CD4-positive, alpha-beta T cell treated with Interleukin-17A for 4 hours (primary cell): ENCODE measurements around the gene C10orf143.

Experiments
- DNase-seq: peaks from one replicate; pipeline ENCODE4 v3.0.0-alpha.2; 2020; ENCODE audit warnings: mixed read lengths

Gene C10orf143

GRCh38 chr10:130050721-130051120, 59.9 kb downstream of the C10orf143 start:
- DNase-seq: no peak

- no peak for DNase-seq
Measured at GRCh38 chr10:130049987-130050386, 60.6 kb downstream of the C10orf143 start.

- DNase-seq: no peak
Measured at GRCh38 chr10:130049244-130049643, 61.4 kb downstream of the C10orf143 start.

GRCh38 chr10:130048081-130048480, 62.5 kb downstream of the C10orf143 start:
- DNase-seq: no peak

GRCh38 chr10:130047336-130047735, 63.3 kb downstream of the C10orf143 start:
- no peak for DNase-seq

GRCh38 chr10:130046591-130046990, 64.0 kb downstream of the C10orf143 start:
- DNase-seq: no peak

GRCh38 chr10:130045801-130046321, 64.8 kb downstream of the C10orf143 start:
- no peak for DNase-seq

GRCh38 chr10:130045091-130045652, 65.5 kb downstream of the C10orf143 start:
- no peak for DNase-seq

- no peak for DNase-seq
Measured at GRCh38 chr10:130044067-130045061, 66.3 kb downstream of the C10orf143 start.

- no peak for DNase-seq
Measured at GRCh38 chr10:130043491-130043890, 67.1 kb downstream of the C10orf143 start.

- DNase-seq: no peak
Measured at GRCh38 chr10:130042381-130042780, 68.2 kb downstream of the C10orf143 start.

- DNase-seq: no peak
Measured at GRCh38 chr10:130041451-130042371, 68.9 kb downstream of the C10orf143 start.

GRCh38 chr10:130040817-130041330, 69.8 kb downstream of the C10orf143 start:
- DNase-seq: no peak

- no peak for DNase-seq
Measured at GRCh38 chr10:130040351-130040750, 70.3 kb downstream of the C10orf143 start.

GRCh38 chr10:130039141-130039540, 71.5 kb downstream of the C10orf143 start:
- no peak for DNase-seq

GRCh38 chr10:130038611-130039109, 72.0 kb downstream of the C10orf143 start:
- DNase-seq: no peak

GRCh38 chr10:130038019-130038555, 72.5 kb downstream of the C10orf143 start:
- DNase-seq: no peak

GRCh38 chr10:130037169-130037661, 73.4 kb downstream of the C10orf143 start:
- DNase-seq: no peak

- no peak for DNase-seq
Measured at GRCh38 chr10:130036296-130037065, 74.1 kb downstream of the C10orf143 start.

- no peak for DNase-seq
Measured at GRCh38 chr10:130029209-130029608, 81.4 kb downstream of the C10orf143 start.

GRCh38 chr10:130028465-130028819, 82.2 kb downstream of the C10orf143 start:
- no peak for DNase-seq
